Amniotic stem cell (primary cell): ENCODE results near the gene ALPG.
"Not testable (repeated sequence)": the region's sequence is repeated elsewhere in the genome, so short reads cannot be mapped to it uniquely, and the experiment has no call there.

Experiments
- DNase-seq: peaks from one replicate; lab custom pipeline; 2025; lab: John Stamatoyannopoulos, UW

ALPG gene

GRCh38 chr2:232398293-232399034, 8.2 kb upstream of the ALPG start:
- DNase-seq: no peak

DNA sequence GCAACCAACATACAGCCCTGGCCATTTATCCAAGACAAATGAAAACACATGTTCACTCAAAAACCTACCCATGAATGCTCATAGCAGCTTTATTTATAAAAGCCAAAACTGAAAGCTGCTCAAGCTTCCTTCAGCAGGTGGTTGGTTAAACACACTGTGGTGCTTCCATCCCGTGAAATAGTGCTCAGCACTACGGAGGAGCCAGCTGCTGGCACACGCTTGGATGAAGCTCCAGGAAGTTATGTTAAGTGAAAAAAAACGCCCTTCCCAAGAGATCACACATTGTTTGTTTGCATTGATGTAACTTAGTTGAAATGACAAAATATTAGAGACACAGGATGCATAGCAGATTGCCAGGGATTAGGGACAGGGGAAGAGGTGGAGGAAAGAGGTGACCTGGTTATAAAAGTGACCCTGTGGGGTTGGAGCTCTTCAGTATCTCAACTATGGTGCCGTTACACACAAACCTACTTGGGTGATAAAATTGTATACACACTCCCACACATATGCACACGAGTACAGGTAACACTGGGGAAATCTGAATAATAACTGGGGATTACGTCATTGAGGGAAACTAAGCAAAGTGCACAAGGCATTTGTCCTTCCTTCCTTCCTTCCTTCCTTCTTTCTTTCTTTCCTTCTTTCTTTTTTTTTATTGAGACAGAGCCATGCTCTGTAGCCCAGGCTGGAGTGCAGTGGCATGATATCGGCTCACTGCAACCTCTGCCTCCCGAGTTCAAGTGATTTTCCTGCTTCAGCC, 6.2 kb upstream of the ALPG start:
- DNase-seq: no peak

GRCh38 chr2:232402518-232402917, 4.1 kb upstream of the ALPG start:
- no peak for DNase-seq

GRCh38 chr2:232405943-232406510, 617 bp upstream of the ALPG start:
- no peak for DNase-seq

GRCh38 chr2:232407428-232408150, 945 bp downstream of the ALPG start:
- not testable (repeated sequence) for DNase-seq

- DNase-seq: not testable (repeated sequence)
Observed at GRCh38 chr2:232408269-232408668, 1.6 kb downstream of the ALPG start.

DNA sequence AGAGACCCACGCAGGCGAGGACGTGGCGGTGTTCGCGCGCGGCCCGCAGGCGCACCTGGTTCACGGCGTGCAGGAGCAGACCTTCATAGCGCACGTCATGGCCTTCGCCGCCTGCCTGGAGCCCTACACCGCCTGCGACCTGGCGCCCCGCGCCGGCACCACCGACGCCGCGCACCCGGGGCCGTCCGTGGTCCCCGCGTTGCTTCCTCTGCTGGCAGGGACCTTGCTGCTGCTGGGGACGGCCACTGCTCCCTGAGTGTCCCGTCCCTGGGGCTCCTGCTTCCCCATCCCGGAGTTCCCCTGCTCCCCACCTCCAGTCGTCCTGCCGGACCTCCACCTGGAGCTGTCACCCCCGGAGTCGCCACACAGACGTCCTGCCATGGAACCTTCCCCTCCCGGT, 3.0 kb downstream of the ALPG start:
- not testable (repeated sequence) for DNase-seq

GRCh38 chr2:232410238-232410900, 3.7 kb downstream of the ALPG start:
- no peak for DNase-seq

- DNase-seq: no peak
Observed at GRCh38 chr2:232411901-232412629, 5.4 kb downstream of the ALPG start.

DNA sequence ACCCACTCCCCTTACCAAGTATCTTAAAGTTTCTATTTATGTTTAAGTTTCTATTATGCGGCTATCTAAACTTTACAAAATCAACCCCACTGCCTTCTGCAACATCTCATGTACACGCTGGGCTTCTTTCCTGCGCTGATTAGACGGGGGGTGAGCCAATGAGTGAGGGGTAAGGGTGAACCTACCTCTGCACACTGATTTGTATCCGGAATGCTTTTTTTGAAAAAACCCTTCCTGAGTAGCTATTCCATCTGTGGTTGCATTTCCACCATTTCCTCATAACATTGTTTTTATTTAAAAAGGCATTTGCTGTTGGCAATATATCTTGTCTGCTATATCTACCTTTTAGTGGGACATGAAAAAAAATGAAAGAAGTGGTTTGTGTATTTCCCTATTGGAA, 6.3 kb downstream of the ALPG start:
- DNase-seq: no peak

- DNase-seq: no peak
Observed at GRCh38 chr2:232415138-232415690, 8.6 kb downstream of the ALPG start.

DNA sequence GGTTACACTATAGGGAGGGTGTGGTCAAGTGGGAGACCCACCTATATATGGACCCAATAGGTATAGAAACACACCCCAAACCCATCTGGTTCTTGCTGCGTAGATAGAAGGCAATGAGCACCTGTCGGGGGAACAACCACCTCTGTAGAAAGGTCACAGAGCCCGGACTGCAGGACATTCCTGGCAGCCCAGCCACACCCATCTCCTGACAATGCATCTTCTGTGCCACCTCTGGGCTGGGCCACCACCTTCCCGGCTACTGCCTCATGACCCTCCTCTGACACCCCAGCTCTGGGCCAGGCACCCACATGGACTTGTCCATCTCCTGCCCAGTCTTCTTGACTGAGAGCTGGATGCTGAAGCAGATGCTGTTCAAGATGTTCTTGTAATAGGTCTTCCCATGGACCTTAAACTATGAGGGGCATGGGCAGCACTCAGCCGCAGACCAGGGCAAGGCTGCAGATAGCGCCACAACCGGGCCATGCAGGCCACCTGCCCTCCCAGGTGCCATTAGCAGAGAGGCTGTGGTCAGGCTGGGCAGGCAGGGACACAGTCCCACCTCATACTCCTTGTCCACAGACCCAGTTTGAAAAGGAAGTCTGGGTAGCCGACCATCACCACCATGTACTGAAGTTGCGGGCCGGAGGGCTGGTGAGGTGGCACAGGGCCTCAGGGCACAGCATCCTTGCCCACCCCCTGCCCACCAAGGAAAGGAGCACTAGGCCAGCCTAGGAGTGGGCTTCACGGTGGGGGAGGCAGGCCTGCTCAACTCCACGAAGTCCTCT, 9.3 kb downstream of the ALPG start:
- no peak for DNase-seq

DNA sequence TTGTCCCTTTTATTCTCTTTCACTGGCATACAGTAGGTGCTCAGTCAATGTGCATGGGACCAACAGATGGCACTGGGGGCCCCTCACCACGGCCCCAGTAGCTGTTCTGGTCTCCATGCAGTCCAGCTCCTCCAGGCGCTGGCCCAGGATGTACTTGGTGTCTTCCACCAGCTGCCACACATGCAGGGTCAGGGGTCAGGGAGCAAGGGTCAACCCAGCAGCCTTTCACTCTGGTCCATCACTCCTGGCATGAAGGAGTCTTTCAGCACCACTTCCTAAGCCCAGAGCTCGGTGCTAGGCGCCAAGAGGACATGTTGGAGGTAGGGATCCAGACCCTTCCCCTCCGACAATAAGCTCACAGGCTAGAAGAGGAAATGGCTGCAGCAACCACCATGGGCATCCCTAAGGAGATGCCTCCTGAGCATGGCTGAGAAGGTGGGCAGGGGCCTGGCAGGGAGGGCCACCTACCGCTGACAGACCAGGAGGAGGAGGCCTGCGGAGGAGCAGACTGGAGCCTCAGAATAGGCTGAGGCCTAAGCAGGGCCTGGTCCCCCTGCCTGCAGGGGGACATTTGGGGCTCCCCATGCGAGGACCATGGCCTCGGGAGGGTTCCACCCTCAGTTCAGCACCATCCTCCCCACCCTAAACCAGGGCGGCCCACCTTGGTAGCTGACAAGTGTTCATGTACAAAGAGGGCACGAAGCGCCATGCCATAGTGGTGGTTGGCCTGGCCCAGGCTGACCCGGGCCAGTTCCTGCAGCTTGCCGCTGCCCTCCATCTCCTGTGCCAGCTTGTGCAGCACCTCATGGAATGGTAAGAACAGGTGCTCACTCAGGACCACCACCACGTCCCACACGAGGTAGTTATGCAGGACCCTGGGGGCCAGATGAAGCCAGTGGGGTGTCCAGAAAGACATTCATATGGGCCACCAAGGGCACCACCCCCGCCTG, 10.2 kb downstream of the ALPG start:
- no peak for DNase-seq

DNA sequence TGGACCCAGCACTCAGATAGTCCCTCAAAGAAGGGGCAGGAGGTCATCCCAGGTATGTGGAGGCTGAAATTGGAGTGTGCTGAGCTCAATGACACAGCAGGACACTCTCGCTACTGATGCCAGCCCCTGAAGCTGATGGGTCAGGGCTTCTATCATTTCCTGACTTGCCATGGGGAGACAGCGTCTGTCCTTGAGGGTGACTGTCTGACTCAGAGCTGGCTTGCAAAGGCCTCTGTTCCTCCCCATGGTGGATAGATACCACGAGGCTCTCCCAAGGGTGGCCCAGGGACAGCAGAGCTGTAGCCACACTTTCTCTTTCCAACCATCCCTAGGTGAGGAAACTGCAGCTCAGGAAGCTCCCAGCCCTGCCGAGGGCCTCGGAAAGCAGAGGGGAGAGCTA, 10.8 kb downstream of the ALPG start:
- no peak for DNase-seq

- DNase-seq: no peak
Observed at GRCh38 chr2:232418056-232418455, 11.4 kb downstream of the ALPG start.

DNA sequence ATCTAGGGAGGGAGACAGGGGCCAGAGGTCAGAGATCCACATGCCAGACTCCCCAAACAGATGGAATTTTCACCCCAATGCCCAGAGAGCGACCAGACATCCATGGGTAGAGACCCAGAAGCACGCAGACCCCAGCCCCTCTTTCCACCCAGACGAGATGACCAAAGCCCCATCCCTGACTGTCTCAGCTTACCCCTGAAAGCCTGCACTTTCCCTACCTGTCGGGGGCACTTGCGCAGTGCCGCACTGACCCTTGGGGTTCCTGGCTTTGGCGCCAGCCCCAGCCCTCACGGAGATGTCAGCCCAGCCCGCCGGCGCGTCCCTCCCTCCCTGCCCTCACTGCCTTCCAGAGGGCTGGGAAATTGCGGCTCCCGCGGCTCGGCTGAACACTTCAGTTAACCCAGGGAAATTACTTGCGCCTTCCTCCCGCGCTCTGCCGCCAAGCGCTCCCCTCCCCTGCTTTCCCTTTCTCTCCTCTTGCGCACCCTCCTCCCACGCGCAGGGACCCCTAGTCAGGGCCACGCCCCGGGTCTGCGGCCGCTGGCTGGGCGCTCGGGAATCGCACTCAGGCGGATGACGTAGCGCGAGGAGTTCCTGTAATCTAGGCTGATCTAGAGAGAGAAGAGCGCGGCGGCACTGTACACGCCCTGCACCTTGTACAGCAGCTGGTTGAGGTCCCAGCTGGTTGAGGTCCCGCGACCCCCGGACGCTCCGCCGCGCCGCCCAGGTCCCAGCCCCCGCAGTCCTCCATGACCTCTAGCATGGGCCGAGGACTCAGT, 12.0 kb downstream of the ALPG start:
- DNase-seq: no peak

DNA sequence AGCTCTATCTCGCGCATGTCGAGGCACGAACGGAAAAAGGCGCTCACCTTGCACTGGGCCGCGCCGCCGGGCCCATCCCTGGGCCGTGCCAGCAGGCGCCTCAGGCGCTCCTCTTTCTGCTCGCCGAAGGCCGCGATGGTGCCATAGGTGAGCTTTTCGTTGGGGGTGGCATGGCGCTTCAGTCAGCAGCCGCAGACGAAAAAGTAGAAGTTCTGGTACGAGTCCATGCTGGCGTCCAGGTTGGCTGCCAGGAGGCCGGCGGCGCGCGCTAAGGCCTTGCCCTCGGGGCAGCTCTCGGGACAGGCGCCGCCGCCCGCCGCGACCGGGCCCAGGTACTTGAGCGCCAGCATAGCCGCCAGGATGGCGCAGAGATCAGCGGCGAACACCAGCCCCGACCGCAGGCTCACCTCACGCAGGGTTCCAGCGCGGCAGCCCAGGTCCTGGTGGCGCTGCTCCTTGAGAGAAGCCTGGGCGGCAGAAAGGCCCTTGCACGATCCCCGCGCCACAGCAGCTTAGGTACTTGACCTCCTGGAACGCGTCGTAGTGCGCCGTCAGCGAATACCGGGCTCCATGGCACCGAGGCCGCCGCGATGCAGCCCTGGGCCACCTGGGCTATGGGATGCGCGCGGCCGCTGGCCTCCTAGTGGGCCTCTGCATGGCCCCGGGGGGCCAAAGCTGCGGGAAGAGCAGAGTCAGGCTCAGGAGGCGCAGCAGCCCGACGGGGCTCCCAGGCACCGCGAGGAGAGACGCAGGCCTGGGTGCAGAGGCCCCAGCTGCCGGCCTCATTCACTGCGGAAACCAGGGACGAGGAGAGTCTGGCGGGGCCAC, 12.8 kb downstream of the ALPG start:
- DNase-seq: no peak
